Neural progenitor cell (in vitro differentiated cells): ENCODE measurements around the gene SUSD2. TPM values are rescaled to one million over a fixed set of nuclear protein-coding genes. Genes with fewer than 3 reads are reported as not detected.
A peak's percentile ranks its signal among the peaks of the same experiment; 100 is the strongest.

ENCODE experiments used
- DNase-seq: peaks from one replicate; pipeline ENCODE4 v3.0.0-alpha.2; 2016; ENCODE audit warnings: low spot score
- H2AFZ ChIP-seq: fragments of 200-600 bp; sonication (generic); replicated peaks from 2 replicates; pipeline ENCODE4 v1.6.1; 2016; ENCODE audit warnings: antibody characterized with exemption
- H3F3A ChIP-seq: fragments of 200-600 bp; sonication (generic); 2 replicates; pipeline ENCODE4 v1.6.1; 2016; ENCODE audit warnings: antibody characterized with exemption, low read depth
- H3K27ac ChIP-seq: fragments of 200-600 bp; sonication (generic); 2 replicates; pipeline ENCODE4 v1.5.1; 2016; ENCODE audit warnings: mild to moderate bottlenecking
- H3K27me3 ChIP-seq: fragments of 200-600 bp; sonication (generic); 2 replicates; pipeline ENCODE4 v1.6.1; 2016; ENCODE audit warnings: mild to moderate bottlenecking, moderate library complexity
- H3K36me3 ChIP-seq: fragments of 200-600 bp; sonication (generic); 2 replicates; pipeline ENCODE4 v1.5.1; 2016
- H3K4me1 ChIP-seq: fragments of 200-600 bp; sonication (generic); 2 replicates; pipeline ENCODE4 v1.6.1; 2016; ENCODE audit warnings: mixed run types
- H3K4me2 ChIP-seq: fragments of 200-600 bp; sonication (generic); 2 replicates; pipeline ENCODE4 v1.6.1; 2016
- H3K4me3 ChIP-seq: fragments of 200-600 bp; sonication (generic); 2 replicates; pipeline ENCODE4 v1.5.1; 2016
- H3K79me2 ChIP-seq: fragments of 200-600 bp; sonication (generic); 2 replicates; pipeline ENCODE4 v1.6.1; 2016; ENCODE audit warnings: low read depth
- H3K9ac ChIP-seq: fragments of 200-600 bp; sonication (generic); 2 replicates; pipeline ENCODE4 v1.6.1; 2016
- H3K9me3 ChIP-seq: fragments of 200-600 bp; sonication (generic); 2 replicates; pipeline ENCODE4 v1.5.1; 2016; ENCODE audit warnings: low read depth
- H4K20me1 ChIP-seq: fragments of 200-600 bp; sonication (generic); 2 replicates; pipeline ENCODE4 v1.6.1; 2016; ENCODE audit warnings: low read depth
- H3K27ac Mint-ChIP-seq: 3 replicates; pipeline ENCODE4 v1.8.0; 2021; ENCODE audit warnings: mixed read lengths
- H3K27me3 Mint-ChIP-seq: 2 replicates; pipeline ENCODE4 v1.8.0; 2022; ENCODE audit warnings: low read depth, mild to moderate bottlenecking, inconsistent platforms, moderate library complexity, mixed read lengths; ENCODE audit not compliant: insufficient read depth
- H3K36me3 Mint-ChIP-seq: 3 replicates; pipeline ENCODE4 v1.8.0; 2021; ENCODE audit warnings: mixed read lengths
- H3K4me1 Mint-ChIP-seq: 3 replicates; pipeline ENCODE4 v1.8.0; 2021; ENCODE audit warnings: mixed read lengths
- H3K4me3 Mint-ChIP-seq: 3 replicates; pipeline ENCODE4 v1.8.0; 2021; ENCODE audit warnings: mild to moderate bottlenecking, moderate library complexity, mixed read lengths
- H3K9me3 Mint-ChIP-seq: 3 replicates; pipeline ENCODE4 v1.8.0; 2020; ENCODE audit warnings: mixed read lengths
- EZH2 ChIP-seq: fragments of 200-600 bp; sonication (generic); IDR thresholded peaks from 2 replicates; pipeline ENCODE4 v1.6.1; 2017; ENCODE audit warnings: antibody characterized with exemption, mild to moderate bottlenecking, moderate library complexity
- EZH2phosphoT487 ChIP-seq: fragments of 200-600 bp; sonication (generic); IDR thresholded peaks from 2 replicates; pipeline ENCODE4 v1.6.1; 2017; ENCODE audit warnings: antibody characterized with exemption
- total RNA-seq: library from RNA; depleted of rRNA; stranded (reverse); fragments of >200 nt; gene quantifications from 2 replicates; pipeline ENCODE4 v1.2.3, GENCODE V29; 2015; ENCODE audit warnings: low replicate concordance
- TF ChIP-seq, protein P1 (sequence below): fragments of 200-600 bp; sonication (generic); IDR thresholded peaks from 2 replicates; pipeline ENCODE4 v1.5.1; 2017; ENCODE audit warnings: antibody characterized with exemption, mild to moderate bottlenecking

Gene SUSD2
- total RNA-seq, 1 donor from 2014 or later = 0.02 TPM

GRCh38 chr22:24166811-24167210, 14.5 kb upstream of the SUSD2 start:
- DNase-seq = no peak
- H3K4me3 Mint-ChIP-seq = no peak overlapping the region
- Histone ChIP-seq H2AFZ (no peak overlapping the region), H3K27ac (no peak overlapping the region), H3K4me1 (no peaks in the 10 kb centered on the region), H3K9ac (no peak overlapping the region), H3K4me3 (no peak overlapping the region), H4K20me1 (peaks cover 6% of the 10 kb centered on the region), H3K4me2 (no peak overlapping the region), H3K36me3 (no peaks in the 10 kb centered on the region), H3K27me3 (no peaks in the 10 kb centered on the region), H3K79me2 (no peaks in the 10 kb centered on the region), H3K9me3 (no peaks in the 10 kb centered on the region), H3F3A (no peaks in the 10 kb centered on the region)
- H3K27me3 Mint-ChIP-seq = no peaks in the 10 kb centered on the region
- peaks cover 9% of the 10 kb centered on the region for H3K4me1 Mint-ChIP-seq
- TF ChIP-seq EZH2phosphoT487 (no peak), EZH2 (no peak)
- TF ChIP-seq, protein P1, sequence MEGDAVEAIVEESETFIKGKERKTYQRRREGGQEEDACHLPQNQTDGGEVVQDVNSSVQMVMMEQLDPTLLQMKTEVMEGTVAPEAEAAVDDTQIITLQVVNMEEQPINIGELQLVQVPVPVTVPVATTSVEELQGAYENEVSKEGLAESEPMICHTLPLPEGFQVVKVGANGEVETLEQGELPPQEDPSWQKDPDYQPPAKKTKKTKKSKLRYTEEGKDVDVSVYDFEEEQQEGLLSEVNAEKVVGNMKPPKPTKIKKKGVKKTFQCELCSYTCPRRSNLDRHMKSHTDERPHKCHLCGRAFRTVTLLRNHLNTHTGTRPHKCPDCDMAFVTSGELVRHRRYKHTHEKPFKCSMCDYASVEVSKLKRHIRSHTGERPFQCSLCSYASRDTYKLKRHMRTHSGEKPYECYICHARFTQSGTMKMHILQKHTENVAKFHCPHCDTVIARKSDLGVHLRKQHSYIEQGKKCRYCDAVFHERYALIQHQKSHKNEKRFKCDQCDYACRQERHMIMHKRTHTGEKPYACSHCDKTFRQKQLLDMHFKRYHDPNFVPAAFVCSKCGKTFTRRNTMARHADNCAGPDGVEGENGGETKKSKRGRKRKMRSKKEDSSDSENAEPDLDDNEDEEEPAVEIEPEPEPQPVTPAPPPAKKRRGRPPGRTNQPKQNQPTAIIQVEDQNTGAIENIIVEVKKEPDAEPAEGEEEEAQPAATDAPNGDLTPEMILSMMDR = no peak
- no peaks in the 10 kb centered on the region for H3K9me3 Mint-ChIP-seq
- no peak overlapping the region for H3K27ac Mint-ChIP-seq
- peaks cover 8% of the 10 kb centered on the region for H3K36me3 Mint-ChIP-seq

- H2AFZ ChIP-seq = no peak overlapping the region
- no peak overlapping the region for H3K27ac ChIP-seq
- no peak for DNase-seq
- H3K36me3 Mint-ChIP-seq = peaks cover 10% of the 10 kb centered on the region
- H3K9ac ChIP-seq = no peak overlapping the region
- no peaks in the 10 kb centered on the region for H3K9me3 ChIP-seq
- no peak overlapping the region for H3K27ac Mint-ChIP-seq
- H3K4me1 Mint-ChIP-seq = peaks cover 2% of the 10 kb centered on the region
- no peak overlapping the region for H3K4me2 ChIP-seq
- no peaks in the 10 kb centered on the region for H4K20me1 ChIP-seq
- H3K9me3 Mint-ChIP-seq = no peaks in the 10 kb centered on the region
- no peaks in the 10 kb centered on the region for H3K27me3 ChIP-seq
- H3K27me3 Mint-ChIP-seq = no peaks in the 10 kb centered on the region
- H3K4me3 Mint-ChIP-seq = no peak overlapping the region
- no peaks in the 10 kb centered on the region for H3K4me1 ChIP-seq
- no peak overlapping the region for H3K4me3 ChIP-seq
- no peaks in the 10 kb centered on the region for H3K79me2 ChIP-seq
- no peaks in the 10 kb centered on the region for H3F3A ChIP-seq
- TF ChIP-seq EZH2phosphoT487 (no peak), EZH2 (no peak)
- TF ChIP-seq, protein P1 = no peak
- no peaks in the 10 kb centered on the region for H3K36me3 ChIP-seq
These were observed 11.7 kb upstream of the SUSD2 start for GRCh38 chr22:24169439-24170058.

DNA sequence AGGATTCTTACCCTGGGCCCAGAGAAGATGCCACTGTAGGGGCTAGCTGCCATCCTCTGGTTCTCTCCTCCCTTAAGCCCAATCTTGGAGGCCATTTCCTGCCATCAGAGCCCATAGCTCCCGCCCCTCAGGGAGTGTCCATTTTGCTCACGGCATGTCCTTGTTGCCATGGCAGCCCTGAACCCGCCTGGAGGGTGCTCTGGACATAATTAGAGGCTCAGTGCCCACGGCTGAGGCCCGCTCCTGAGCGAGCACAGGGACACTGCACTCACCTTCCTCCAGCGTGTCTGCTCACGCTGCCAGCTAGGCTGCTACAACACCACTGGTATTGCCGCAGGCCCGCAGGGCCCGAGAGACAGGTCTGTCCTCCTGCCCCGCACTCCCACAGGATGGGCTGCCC, 11.1 kb upstream of the SUSD2 start:
- Histone ChIP-seq H3K27ac (no peak overlapping the region), H3K36me3 (no peaks in the 10 kb centered on the region), H3K27me3 (no peaks in the 10 kb centered on the region), H4K20me1 (no peaks in the 10 kb centered on the region), H3K79me2 (no peaks in the 10 kb centered on the region), H3K4me1 (no peaks in the 10 kb centered on the region), H2AFZ (no peak overlapping the region), H3K9me3 (no peaks in the 10 kb centered on the region), H3F3A (no peaks in the 10 kb centered on the region), H3K4me2 (no peak overlapping the region), H3K9ac (no peak overlapping the region), H3K4me3 (no peak overlapping the region)
- DNase-seq = peak; percentile 24
- TF ChIP-seq, protein P1 = no peak
- TF ChIP-seq EZH2 (no peak), EZH2phosphoT487 (no peak)
- Mint-ChIP-seq H3K27ac (no peak overlapping the region), H3K4me1 (peaks cover 7% of the 10 kb centered on the region), H3K9me3 (no peaks in the 10 kb centered on the region), H3K4me3 (no peak overlapping the region), H3K36me3 (peaks cover 10% of the 10 kb centered on the region), H3K27me3 (no peaks in the 10 kb centered on the region)
